ENCODE measurements around the gene ORM1.

The ORM1 gene

DNA sequence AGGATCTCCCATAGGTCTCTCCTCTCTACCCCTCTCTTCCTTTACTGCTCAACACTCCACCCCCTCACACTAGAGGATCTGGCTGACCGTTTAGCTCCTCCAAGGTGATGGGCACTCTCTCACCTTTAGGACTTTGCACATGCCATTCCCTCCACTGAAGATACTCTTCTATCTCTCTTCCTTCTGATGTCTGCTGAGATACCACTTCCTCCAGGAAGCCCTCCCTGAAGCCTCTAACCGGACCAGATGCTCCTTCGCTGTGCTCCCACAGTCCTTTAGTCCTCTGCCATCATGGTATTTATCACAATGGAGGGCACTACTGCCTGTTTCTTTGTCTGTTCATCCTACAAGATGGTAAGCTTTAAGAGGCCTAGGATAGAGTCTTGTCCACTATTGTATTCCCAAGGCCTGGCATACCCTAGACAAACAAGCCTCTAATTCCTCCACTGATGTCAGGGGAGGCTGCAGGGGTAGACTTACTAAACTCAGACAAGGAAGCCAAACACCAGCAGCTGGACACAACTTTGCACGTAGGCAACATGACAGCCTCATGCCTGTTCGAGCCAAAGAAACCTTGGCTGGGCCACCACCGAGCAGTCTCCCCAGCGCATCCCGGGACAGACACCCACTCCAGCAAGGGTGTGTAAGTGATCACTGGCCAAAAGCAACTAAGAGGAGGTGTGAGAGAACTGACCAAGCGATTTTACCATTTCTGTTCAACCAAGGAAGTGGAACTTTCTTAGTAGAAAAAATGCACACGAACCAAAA lies 27.0 kb downstream of the ORM1 start:
- H3K4me3 ChIP-seq (ENCODE audit: low read depth, low read length): no peak overlapping the region
- TF ChIP-seq, protein P1, sequence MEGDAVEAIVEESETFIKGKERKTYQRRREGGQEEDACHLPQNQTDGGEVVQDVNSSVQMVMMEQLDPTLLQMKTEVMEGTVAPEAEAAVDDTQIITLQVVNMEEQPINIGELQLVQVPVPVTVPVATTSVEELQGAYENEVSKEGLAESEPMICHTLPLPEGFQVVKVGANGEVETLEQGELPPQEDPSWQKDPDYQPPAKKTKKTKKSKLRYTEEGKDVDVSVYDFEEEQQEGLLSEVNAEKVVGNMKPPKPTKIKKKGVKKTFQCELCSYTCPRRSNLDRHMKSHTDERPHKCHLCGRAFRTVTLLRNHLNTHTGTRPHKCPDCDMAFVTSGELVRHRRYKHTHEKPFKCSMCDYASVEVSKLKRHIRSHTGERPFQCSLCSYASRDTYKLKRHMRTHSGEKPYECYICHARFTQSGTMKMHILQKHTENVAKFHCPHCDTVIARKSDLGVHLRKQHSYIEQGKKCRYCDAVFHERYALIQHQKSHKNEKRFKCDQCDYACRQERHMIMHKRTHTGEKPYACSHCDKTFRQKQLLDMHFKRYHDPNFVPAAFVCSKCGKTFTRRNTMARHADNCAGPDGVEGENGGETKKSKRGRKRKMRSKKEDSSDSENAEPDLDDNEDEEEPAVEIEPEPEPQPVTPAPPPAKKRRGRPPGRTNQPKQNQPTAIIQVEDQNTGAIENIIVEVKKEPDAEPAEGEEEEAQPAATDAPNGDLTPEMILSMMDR (IDR thresholded peaks at IDR 0.05; ENCODE audit: low read depth, low read length, missing control alignments): no peak
- DNase-seq (ENCODE audit: low read depth): no peak

DNA sequence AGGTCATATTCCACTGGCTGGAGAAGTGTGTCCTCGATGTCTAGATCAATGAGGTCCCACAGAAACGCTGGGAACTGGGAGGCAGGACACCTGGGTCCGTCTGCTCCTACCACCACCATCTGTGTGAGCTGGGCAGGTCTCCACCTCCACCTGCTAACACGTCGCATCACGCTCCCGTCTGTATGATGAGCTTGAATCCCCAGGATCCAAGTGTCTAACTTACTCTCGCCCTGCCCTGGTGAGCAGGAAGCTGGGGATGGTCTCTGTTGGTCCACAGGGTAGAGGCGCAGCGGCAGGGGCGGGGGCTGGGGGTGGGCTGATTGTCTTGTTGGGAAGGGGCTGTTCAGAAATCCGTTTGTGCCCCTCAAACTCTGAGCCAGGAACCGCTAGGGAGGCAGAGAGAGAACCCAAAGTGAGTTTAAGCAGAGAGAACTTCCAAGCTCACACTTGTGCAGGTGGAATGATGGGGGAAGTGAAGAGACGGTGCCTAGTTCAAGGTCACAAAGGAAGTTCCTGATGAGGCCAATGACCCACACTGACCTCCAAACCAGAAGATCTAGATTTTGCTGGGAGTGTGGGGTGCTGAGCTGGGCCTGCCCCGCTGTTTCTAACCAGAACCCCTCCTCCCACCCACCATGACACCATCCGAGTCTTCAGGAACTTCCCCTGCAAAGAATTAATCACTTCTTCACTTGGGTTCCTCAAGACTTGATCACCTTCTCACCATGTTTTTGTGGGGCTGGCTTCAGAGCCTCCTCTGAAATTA lies 27.9 kb downstream of the ORM1 start:
- DNase-seq (ENCODE audit: low read depth): no peak
- TF ChIP-seq, protein P1 (IDR thresholded peaks at IDR 0.05; ENCODE audit: low read depth, low read length, missing control alignments): no peak
- H3K4me3 ChIP-seq (ENCODE audit: low read depth, low read length): no peak overlapping the region

DNA sequence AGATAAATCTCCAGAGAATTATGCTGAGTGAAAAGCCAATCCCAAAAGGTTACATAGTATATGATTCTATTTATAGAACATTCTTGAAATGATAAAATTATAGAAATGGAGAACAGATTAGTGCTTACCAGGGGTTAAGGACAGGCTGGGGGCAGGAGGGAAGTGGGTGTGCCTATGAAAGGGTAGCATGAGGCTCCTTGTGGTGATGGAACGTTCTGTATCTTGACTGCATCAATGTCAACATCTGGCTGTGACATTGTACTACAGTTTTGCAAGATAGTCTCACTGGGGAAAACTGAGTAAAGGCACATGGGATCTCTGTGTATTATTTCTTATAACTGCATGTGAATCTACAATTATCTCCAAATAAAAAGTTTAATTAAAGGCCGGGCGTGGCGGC lies 29.0 kb downstream of the ORM1 start:
- no peak for DNase-seq (ENCODE audit: low read depth)
- H3K4me3 ChIP-seq (ENCODE audit: low read depth, low read length): no peak overlapping the region
- TF ChIP-seq, protein P1 (IDR thresholded peaks at IDR 0.05; ENCODE audit: low read depth, low read length, missing control alignments): no peak

DNA sequence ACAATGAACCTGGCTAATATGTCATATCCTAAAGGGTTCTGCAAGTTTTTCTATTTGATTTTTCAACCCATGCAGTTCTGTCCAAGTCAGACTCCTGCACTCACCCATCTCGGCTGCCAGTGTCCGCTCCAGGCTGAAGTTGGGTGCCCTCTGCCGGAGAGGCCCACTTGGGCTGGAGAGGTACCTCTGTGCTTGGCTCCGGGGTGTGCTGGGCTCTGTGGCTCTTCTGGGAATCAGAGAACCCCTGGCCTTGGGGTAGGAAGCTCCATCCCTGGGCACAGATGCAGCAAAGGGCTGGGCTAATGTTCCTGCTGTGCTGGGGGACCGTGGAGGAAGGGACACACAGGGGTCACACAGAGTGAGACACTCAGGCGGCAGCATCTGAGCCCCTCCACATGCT lies 32.9 kb downstream of the ORM1 start:
- DNase-seq (ENCODE audit: low read depth): no peak
- H3K4me3 ChIP-seq (ENCODE audit: low read depth, low read length): no peak overlapping the region
- TF ChIP-seq, protein P1 (IDR thresholded peaks at IDR 0.05; ENCODE audit: low read depth, low read length, missing control alignments): no peak

DNA sequence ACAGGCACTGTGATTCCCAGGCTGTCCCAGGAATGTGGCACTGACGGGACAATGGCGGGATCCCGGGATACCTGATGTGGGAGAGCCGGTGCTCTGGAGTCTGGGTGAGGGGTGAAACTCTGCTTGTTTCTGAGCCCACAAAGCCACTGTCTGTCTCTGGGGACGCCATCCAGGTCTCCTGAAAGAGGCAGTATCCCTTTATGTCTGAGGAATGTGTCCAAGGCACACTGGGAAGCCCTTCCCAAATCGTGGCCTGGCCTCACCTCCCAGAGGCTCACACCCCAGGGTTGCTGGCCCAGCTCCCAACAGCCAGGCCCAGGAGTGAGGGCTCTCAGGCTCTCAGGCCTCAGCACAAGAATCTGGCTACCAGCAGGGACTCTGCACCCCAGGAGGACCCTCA lies 33.9 kb downstream of the ORM1 start:
- TF ChIP-seq, protein P1 (IDR thresholded peaks at IDR 0.05; ENCODE audit: low read depth, low read length, missing control alignments): no peak

DNA sequence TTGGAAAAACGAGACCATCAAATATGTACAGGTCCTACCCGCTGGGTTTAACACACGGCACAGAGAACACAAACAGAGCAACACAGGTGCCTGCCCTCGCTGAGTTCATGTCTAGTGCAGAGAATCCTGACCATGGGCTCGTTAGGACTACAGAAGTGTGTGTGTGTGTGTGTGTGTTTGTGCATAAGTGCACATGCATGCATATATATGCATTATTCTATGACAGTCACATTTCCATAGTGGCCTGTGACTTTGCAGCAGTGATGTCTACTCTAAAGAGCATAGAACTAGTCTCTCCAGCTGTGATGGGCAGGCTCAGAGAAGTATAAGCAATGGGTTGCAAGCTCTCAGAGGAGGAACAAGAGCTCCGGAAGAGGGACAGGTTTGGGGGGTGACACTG lies 34.5 kb downstream of the ORM1 start:
- DNase-seq (ENCODE audit: low read depth): no peak

More for the DNA sequence above, 33.9 kb downstream of the ORM1 start:
- no peak for DNase-seq (ENCODE audit: low read depth)
- no peak overlapping the region for H3K4me3 ChIP-seq (ENCODE audit: low read depth, low read length)

More for the DNA sequence above, 34.5 kb downstream of the ORM1 start:
- no peak overlapping the region for H3K4me3 ChIP-seq (ENCODE audit: low read depth, low read length)
- TF ChIP-seq, protein P1 (IDR thresholded peaks at IDR 0.05; ENCODE audit: low read depth, low read length, missing control alignments): no peak

All from GM12864 (cell line).